OCI-LY1 (cell line): ENCODE data around the gene PTPRM.

Experiments used
- H2AFZ ChIP-seq: fragments of 200-600 bp; sonication (generic), shearing (Covaris generic); 2 replicates; pipeline ENCODE4 v1.6.0; 2014; ENCODE audit warnings: antibody characterized with exemption, mild to moderate bottlenecking, low read length
- H3F3A ChIP-seq: fragments of 200-600 bp; sonication (generic), shearing (Covaris generic); 2 replicates; pipeline ENCODE4 v1.6.0; 2014; ENCODE audit warnings: mild to moderate bottlenecking, antibody characterized with exemption, low read length, moderate library complexity; ENCODE audit not compliant: insufficient read depth
- H3K27ac ChIP-seq: fragments of 200-600 bp; sonication (generic); 2 replicates; pipeline ENCODE4 v1.5.1; 2014; ENCODE audit warnings: low read length, mixed run types, mild to moderate bottlenecking, low read depth; ENCODE audit not compliant: poor library complexity, severe bottlenecking
- H3K27me3 ChIP-seq: fragments of 200-600 bp; sonication (generic); 2 replicates; pipeline ENCODE4 v1.6.0; 2014; ENCODE audit warnings: antibody characterized with exemption, mild to moderate bottlenecking, low read length, moderate library complexity; ENCODE audit not compliant: insufficient read depth
- H3K36me3 ChIP-seq: fragments of 200-600 bp; sonication (generic); 2 replicates; pipeline ENCODE4 v1.6.1; 2014; ENCODE audit warnings: mild to moderate bottlenecking, antibody characterized with exemption, low read length, moderate library complexity, mixed read lengths; ENCODE audit not compliant: insufficient read depth
- H3K4me1 ChIP-seq: fragments of 200-600 bp; sonication (generic); 2 replicates; pipeline ENCODE4 v1.5.1; 2014; ENCODE audit warnings: mild to moderate bottlenecking, low read length, moderate library complexity; ENCODE audit not compliant: insufficient read depth, severe bottlenecking
- H3K4me2 ChIP-seq: fragments of 200-600 bp; sonication (generic), shearing (Covaris generic); 2 replicates; pipeline ENCODE4 v1.6.1; 2014; ENCODE audit warnings: low read length
- H3K4me3 ChIP-seq: fragments of 200-600 bp; sonication (generic); 2 replicates; pipeline ENCODE4 v1.5.1; 2014; ENCODE audit warnings: low read length, low read depth, mild to moderate bottlenecking, mixed read lengths; ENCODE audit not compliant: poor library complexity, severe bottlenecking
- H3K79me2 ChIP-seq: fragments of 200-600 bp; shearing (Covaris generic); 2 replicates; pipeline ENCODE4 v1.6.1; 2016; ENCODE audit warnings: mixed run types, low read length, mixed read lengths; ENCODE audit not compliant: insufficient read depth
- H3K9ac ChIP-seq: fragments of 200-600 bp; sonication (generic), shearing (Covaris generic); 2 replicates; pipeline ENCODE4 v1.6.1; 2014; ENCODE audit warnings: mild to moderate bottlenecking, low read length, mixed read lengths
- H3K9me2 ChIP-seq: fragments of 200-600 bp; sonication (generic), shearing (Covaris generic); 2 replicates; pipeline ENCODE4 v1.6.1; 2014; ENCODE audit warnings: low read depth, mild to moderate bottlenecking, low read length, mixed read lengths
- H3K9me3 ChIP-seq: fragments of 200-600 bp; shearing (Covaris generic); 2 replicates; pipeline ENCODE4 v1.6.1; 2014; ENCODE audit warnings: low read length, mixed read lengths
- H4K20me1 ChIP-seq: fragments of 200-600 bp; sonication (generic), shearing (Covaris generic); 2 replicates; pipeline ENCODE4 v1.6.0; 2016; ENCODE audit warnings: mild to moderate bottlenecking, low read length; ENCODE audit not compliant: insufficient read depth
- CTCF ChIP-seq: fragments of 200-600 bp; sonication (generic), shearing (Covaris generic); IDR thresholded peaks from 2 replicates; pipeline ENCODE4 v1.5.1; 2017; ENCODE audit warnings: mild to moderate bottlenecking, antibody characterized with exemption, low read length, moderate library complexity, mixed read lengths
- EZH2 ChIP-seq: fragments of 200-600 bp; sonication (generic), shearing (Covaris generic); IDR thresholded peaks from 2 replicates; pipeline ENCODE4 v1.8.0; 2017; ENCODE audit warnings: borderline replicate concordance, mixed run types, mild to moderate bottlenecking, antibody characterized with exemption, low read length, moderate library complexity, mixed read lengths

PTPRM gene

GRCh38 chr18:8424481-8424880 lies 857.4 kb downstream of the PTPRM start:
- TF ChIP-seq EZH2 (no peak), CTCF (no peak)
- H3K79me2 ChIP-seq = no peaks in the 10 kb centered on the region
- no peaks in the 10 kb centered on the region for H3K4me1 ChIP-seq
- no peaks in the 10 kb centered on the region for H4K20me1 ChIP-seq
- H3K36me3 ChIP-seq = no peaks in the 10 kb centered on the region
- H3F3A ChIP-seq = no peaks in the 10 kb centered on the region
- H2AFZ ChIP-seq = no peak overlapping the region
- H3K27me3 ChIP-seq = no peaks in the 10 kb centered on the region; the same call in 1 of the 2 replicates
- H3K4me2 ChIP-seq = no peak overlapping the region
- no peak overlapping the region for H3K9ac ChIP-seq
- H3K9me2 ChIP-seq = no peaks in the 10 kb centered on the region
- H3K27ac ChIP-seq = no peak overlapping the region
- no peak overlapping the region for H3K4me3 ChIP-seq
- no peaks in the 10 kb centered on the region for H3K9me3 ChIP-seq

GRCh38 chr18:8424917-8425725 lies 858.0 kb downstream of the PTPRM start:
- Histone ChIP-seq H3K4me1 (no peaks in the 10 kb centered on the region), H2AFZ (no peak overlapping the region), H4K20me1 (no peaks in the 10 kb centered on the region), H3F3A (no peaks in the 10 kb centered on the region), H3K4me3 (no peak overlapping the region), H3K27ac (no peak overlapping the region), H3K27me3 (no peaks in the 10 kb centered on the region; the same call in 1 of the 2 replicates), H3K9me3 (no peaks in the 10 kb centered on the region), H3K36me3 (no peaks in the 10 kb centered on the region), H3K9me2 (no peaks in the 10 kb centered on the region), H3K79me2 (no peaks in the 10 kb centered on the region), H3K4me2 (no peak overlapping the region), H3K9ac (no peak overlapping the region)
- TF ChIP-seq EZH2 (no peak), CTCF (no peak)

- Histone ChIP-seq H3K27me3 (no peaks in the 10 kb centered on the region; the same call in 1 of the 2 replicates), H3K4me2 (no peak overlapping the region), H3K9me3 (no peaks in the 10 kb centered on the region), H2AFZ (no peak overlapping the region), H3K4me3 (no peak overlapping the region), H3K4me1 (no peaks in the 10 kb centered on the region), H3K9me2 (no peaks in the 10 kb centered on the region), H4K20me1 (no peaks in the 10 kb centered on the region), H3K36me3 (no peaks in the 10 kb centered on the region), H3F3A (no peaks in the 10 kb centered on the region), H3K79me2 (no peaks in the 10 kb centered on the region), H3K27ac (no peak overlapping the region), H3K9ac (no peak overlapping the region)
- TF ChIP-seq CTCF (peak; percentile 82), EZH2 (no peak)
Observed at GRCh38 chr18:8426401-8426800, 859.3 kb downstream of the PTPRM start.
